Adrenal gland (tissue), 12 donors: Measurements from ENCODE around the gene ITGA7. TPM values are rescaled to one million over a fixed set of nuclear protein-coding genes. Genes with fewer than 3 reads are reported as not detected.

ENCODE experiments used
- DNase-seq, 7 donors: peaks; one replicate each; pipeline ENCODE4 v3.0.0-alpha.2; 2019 to 2020
- H3K27ac ChIP-seq, 5 donors: fragments of 200-600 bp; sonication (generic) in 4 of 5; 1 replicate in 3 of 5; 2 replicates in 2 of 5; pipeline versions ENCODE4 v1.5.1 to v1.8.0; 2016 to 2020; ENCODE audit warnings: mild to moderate bottlenecking in 1 of 5
- H3K27me3 ChIP-seq: fragments of 200-600 bp; 2 replicates; pipeline ENCODE4 v1.8.0; 2021
- H3K36me3 ChIP-seq, 2 donors: fragments of 200-600 bp; replicated peaks in 1 of 2; 1 replicate in 1 of 2; 2 replicates in 1 of 2; pipeline versions ENCODE4 v1.5.1 to v1.8.0; 2018 to 2022
- H3K4me1 ChIP-seq, 2 donors: fragments of 200-600 bp; replicated peaks in 1 of 2; 1 replicate in 1 of 2; 2 replicates in 1 of 2; pipeline versions ENCODE4 v1.5.1 to v1.8.0; 2018 to 2021
- H3K4me3 ChIP-seq, 4 donors: fragments of 200-600 bp; sonication (generic) in 3 of 4; one replicate each; pipeline ENCODE4 v1.5.1; 2016 to 2018
- H3K9me3 ChIP-seq, 3 donors: fragments of 200-600 bp; sonication (generic) in 1 of 3; replicated peaks in 1 of 3; 1 replicate in 2 of 3; 2 replicates in 1 of 3; pipeline versions ENCODE4 v1.5.1 to v1.8.0; 2016 to 2021
- POLR2A ChIP-seq, 2 donors: fragments of 450-650 bp; IDR thresholded peaks; one replicate each; pipeline ENCODE4 v1.6.1; 2017; ENCODE audit warnings: antibody characterized with exemption in 2 of 2, mild to moderate bottlenecking in 2 of 2, moderate library complexity in 1 of 2
- WGBS, 4 donors: extraction: QIAGEN DNeasy Blood & Tissue Kit in 2 of 4; methylation state at CpG; one replicate each; pipeline versions ENCODE4 v1.1.5 to v1.1.7; 2013 to 2017; 5-methylcytosine and 5-hydroxymethylcytosine counted together
- intact Hi-C, 2 donors: fragments of 100-400 bp; cut with DNase I; formaldehyde crosslinking; loops; one replicate each; pipeline versions ENCODE4 v1.14.1 to v1.15.0; 2022 to 2023
- polyA plus RNA-seq, 3 donors: library from polyadenylated mRNA; stranded (reverse); fragments of 200-250 nt in 2 of 3; fragments of 350-450 nt in 1 of 3; fragmentation: Illumina TruSeq in 1 of 3; extraction: RNeasy Lipid Tissue Mini Kit (QIAGEN cat#74804) in 1 of 3; gene quantifications; one replicate each; pipeline ENCODE4 v1.2.3, GENCODE V29; 2013 to 2014
- total RNA-seq, 9 donors: library from RNA; depleted of rRNA in 4 of 9; stranded (reverse); fragments of >200 nt in 4 of 9; fragments of 120-200 nt in 1 of 9; fragmentation: NEBNext Ultra II Directional in 1 of 9; extraction: Animal tissue kit (Norgen Biotek cat#: 25700) in 1 of 9; gene quantifications; one replicate each; pipeline versions ENCODE4 v1.1.0 to v1.2.4, GENCODE V29; 2013 to 2023
- TF ChIP-seq, protein P1 (sequence below), 6 experiments: fragments of 450-650 bp in 4 of 6; fragments of 200-600 bp in 2 of 6; sonication (generic) in 1 of 6; IDR thresholded peaks; 1 replicate in 5 of 6; 2 replicates in 1 of 6; pipeline versions ENCODE4 v1.5.1 to v1.8.0; 2016 to 2021; ENCODE audit warnings: antibody characterized with exemption in 6 of 6, mild to moderate bottlenecking in 2 of 6, moderate library complexity in 1 of 6
- donor health status: healthy with polysubstance abuse.
- donor health status: Bipolar disorder and iron deficiency.
- donor health status: DM: yes; HTN: yes; CAD: no.
- donor health status: DM: no; HTN: no; CAD: no.
- donor health status: DM: no; HTN: no; CAD: no.
- donor health status: DM: yes; HTN: yes; CAD: no.

The ITGA7 gene
- total and polyA plus RNA-seq, 12 donors: 5.7 to 77.1 (median 15.7) TPM

DNA sequence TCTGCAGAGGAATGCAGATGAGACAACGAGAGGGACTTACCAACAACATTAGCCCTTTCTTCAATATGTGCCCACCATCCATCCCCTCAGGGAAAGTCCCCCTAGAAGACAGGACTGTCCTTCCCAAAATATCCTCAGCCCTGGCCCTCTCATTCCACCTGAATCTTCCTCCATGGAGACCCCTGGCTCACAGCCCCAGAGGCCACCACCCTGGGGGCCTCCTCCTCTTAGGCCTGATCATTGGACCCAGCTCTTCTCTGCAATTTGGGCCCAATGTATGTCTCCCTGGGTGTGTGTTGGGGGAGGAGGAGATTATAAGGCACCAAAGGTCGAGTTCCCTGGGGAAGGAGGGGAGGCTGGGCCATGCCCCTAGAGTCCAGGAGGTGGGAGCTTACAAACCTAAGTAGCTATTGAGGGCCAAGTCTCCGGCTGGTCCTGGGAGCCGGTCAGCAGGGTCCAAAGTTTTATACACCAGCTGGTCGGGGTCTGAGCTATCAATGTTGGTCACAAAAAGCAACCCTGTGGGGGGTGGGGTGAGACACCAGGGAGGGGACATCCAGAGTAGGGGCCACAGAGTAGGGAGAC, 8.1 kb downstream of the ITGA7 start:
- peak in 1 of 7 donors; percentile 0 for DNase-seq
- Histone ChIP-seq H3K9me3 (no peaks in the 10 kb centered on the region), H3K4me3 (no peak overlapping the region), H3K4me1 (no peaks in the 10 kb centered on the region), H3K36me3 (no peaks in the 10 kb centered on the region), H3K27ac (no peak overlapping the region), H3K27me3 (no peaks in the 10 kb centered on the region)
- intact Hi-C loops: no loop called here
- WGBS, 4 donors: 83 to 88% (median 85%) methylated on average over 5 of the region's 5 CpGs
- TF ChIP-seq, protein P1, sequence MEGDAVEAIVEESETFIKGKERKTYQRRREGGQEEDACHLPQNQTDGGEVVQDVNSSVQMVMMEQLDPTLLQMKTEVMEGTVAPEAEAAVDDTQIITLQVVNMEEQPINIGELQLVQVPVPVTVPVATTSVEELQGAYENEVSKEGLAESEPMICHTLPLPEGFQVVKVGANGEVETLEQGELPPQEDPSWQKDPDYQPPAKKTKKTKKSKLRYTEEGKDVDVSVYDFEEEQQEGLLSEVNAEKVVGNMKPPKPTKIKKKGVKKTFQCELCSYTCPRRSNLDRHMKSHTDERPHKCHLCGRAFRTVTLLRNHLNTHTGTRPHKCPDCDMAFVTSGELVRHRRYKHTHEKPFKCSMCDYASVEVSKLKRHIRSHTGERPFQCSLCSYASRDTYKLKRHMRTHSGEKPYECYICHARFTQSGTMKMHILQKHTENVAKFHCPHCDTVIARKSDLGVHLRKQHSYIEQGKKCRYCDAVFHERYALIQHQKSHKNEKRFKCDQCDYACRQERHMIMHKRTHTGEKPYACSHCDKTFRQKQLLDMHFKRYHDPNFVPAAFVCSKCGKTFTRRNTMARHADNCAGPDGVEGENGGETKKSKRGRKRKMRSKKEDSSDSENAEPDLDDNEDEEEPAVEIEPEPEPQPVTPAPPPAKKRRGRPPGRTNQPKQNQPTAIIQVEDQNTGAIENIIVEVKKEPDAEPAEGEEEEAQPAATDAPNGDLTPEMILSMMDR (IDR thresholded peaks at IDR 0.05): no peak
- no peak for TF ChIP-seq POLR2A (IDR thresholded peaks at IDR 0.05)

GRCh38 chr12:55698965-55699364, 8.7 kb downstream of the ITGA7 start:
- no peaks in the 10 kb centered on the region for H3K4me1 ChIP-seq
- intact Hi-C loops: no loop called here
- peak in 1 of 7 donors; percentile 9 for DNase-seq
- no peaks in the 10 kb centered on the region for H3K27me3 ChIP-seq
- no peak overlapping the region for H3K4me3 ChIP-seq
- no peaks in the 10 kb centered on the region for H3K36me3 ChIP-seq
- no peak overlapping the region for H3K27ac ChIP-seq
- H3K9me3 ChIP-seq: no peaks in the 10 kb centered on the region
- TF ChIP-seq POLR2A (IDR thresholded peaks at IDR 0.05): no peak
- TF ChIP-seq, protein P1 (IDR thresholded peaks at IDR 0.05): no peak
- 80 to 100% (median 84%) methylated on average over 1 of the region's 1 CpG for WGBS, 4 donors

- 82 to 100% (median 93%) methylated on average over 5 to 16 of the region's 16 CpGs for WGBS, 4 donors
- Histone ChIP-seq H3K27ac (no peak overlapping the region), H3K27me3 (no peaks in the 10 kb centered on the region), H3K4me1 (no peaks in the 10 kb centered on the region), H3K36me3 (no peaks in the 10 kb centered on the region), H3K4me3 (no peak overlapping the region), H3K9me3 (no peaks in the 10 kb centered on the region)
- TF ChIP-seq POLR2A (IDR thresholded peaks at IDR 0.05): no peak
- TF ChIP-seq, protein P1 (IDR thresholded peaks at IDR 0.05): no peak
- intact Hi-C loops: no loop called here
- DNase-seq: peak in 1 of 7 donors; percentile 10
Observed at GRCh38 chr12:55698241-55698955, 9.3 kb downstream of the ITGA7 start.

- Histone ChIP-seq H3K27me3 (no peaks in the 10 kb centered on the region), H3K4me3 (no peak overlapping the region), H3K36me3 (no peaks in the 10 kb centered on the region), H3K9me3 (no peaks in the 10 kb centered on the region), H3K27ac (no peak overlapping the region), H3K4me1 (no peaks in the 10 kb centered on the region)
- intact Hi-C loops: no loop called here
- DNase-seq: peak in 1 of 7 donors; percentile 5
- WGBS, 4 donors: 89 to 92% (median 90%) methylated on average over 6 to 7 of the region's 7 CpGs
- TF ChIP-seq POLR2A (IDR thresholded peaks at IDR 0.05): no peak
- TF ChIP-seq, protein P1 (IDR thresholded peaks at IDR 0.05): no peak
Observed at GRCh38 chr12:55697686-55698085, 10.0 kb downstream of the ITGA7 start.
